Breast epithelium (tissue), 4 donors: ENCODE data around the gene TGM5. TPM values are rescaled to one million over a fixed set of nuclear protein-coding genes. Genes with fewer than 3 reads are reported as not detected.

ENCODE experiments used
- DNase-seq, 2 donors: peaks; one replicate each; pipeline ENCODE4 v3.0.0-alpha.2; 2019; ENCODE audit warnings: low spot score in 2 of 2
- H3K27ac ChIP-seq, 2 donors: fragments of 200-600 bp; sonication (generic) in 1 of 2; one replicate each; pipeline ENCODE4 v1.5.1; 2016 to 2019; ENCODE audit warnings: mild to moderate bottlenecking in 1 of 2
- H3K27me3 ChIP-seq, 2 donors: fragments of 200-600 bp; sonication (generic) in 1 of 2; one replicate each; pipeline versions ENCODE4 v1.5.1 to v1.6.0; 2017 to 2019; ENCODE audit warnings: control low read depth in 1 of 2, mild to moderate bottlenecking in 1 of 2
- H3K36me3 ChIP-seq: fragments of 200-600 bp; one replicate; pipeline ENCODE4 v1.5.1; 2019
- H3K4me1 ChIP-seq, 2 donors: fragments of 200-600 bp; sonication (generic); one replicate each; pipeline ENCODE4 v1.5.1; 2016 to 2019; ENCODE audit warnings: control low read depth in 1 of 2
- H3K4me3 ChIP-seq, 3 donors: fragments of 200-600 bp; sonication (generic); 1 replicate in 2 of 3; 2 replicates in 1 of 3; pipeline ENCODE4 v1.5.1; 2016 to 2019; ENCODE audit warnings: mild to moderate bottlenecking in 3 of 3, moderate library complexity in 2 of 3
- H3K9me3 ChIP-seq, 2 donors: fragments of 200-600 bp; sonication (generic) in 1 of 2; one replicate each; pipeline ENCODE4 v1.5.1; 2016 to 2019; ENCODE audit warnings: control low read depth in 1 of 2
- CTCF ChIP-seq, 3 donors: fragments of 450-650 bp; IDR thresholded peaks; one replicate each; pipeline ENCODE4 v1.5.1; 2016 to 2017; ENCODE audit warnings: antibody characterized with exemption in 3 of 3, mild to moderate bottlenecking in 3 of 3, moderate library complexity in 3 of 3
- POLR2A ChIP-seq: fragments of 450-650 bp; IDR thresholded peaks from one replicate; pipeline ENCODE4 v1.6.1; 2016; ENCODE audit warnings: antibody characterized with exemption, mild to moderate bottlenecking, moderate library complexity
- POLR2AphosphoS5 ChIP-seq, 3 donors: sonication (generic); formaldehyde crosslinking; IDR thresholded peaks; one replicate each; pipeline ENCODE4 v1.6.1; 2017; ENCODE audit warnings: antibody characterized with exemption in 3 of 3
- intact Hi-C: fragments of 100-400 bp; cut with DNase I; formaldehyde crosslinking; loops from one replicate; pipeline ENCODE4 v1.15.1; 2023; ENCODE audit warnings: low total_unique reads
- total RNA-seq, 3 donors: library from RNA; depleted of rRNA; stranded (reverse); fragments of >200 nt; gene quantifications; one replicate each; pipeline ENCODE4 v1.1.0, GENCODE V29; 2016

The TGM5 gene
- 1 to 10 TPM; 1.6 to 3.1 (median 2.7) TPM for total RNA-seq

- Histone ChIP-seq H3K27ac (peak within 1 kb of the TSS; percentile 83 to 84), H3K9me3 (no peaks in the 10 kb centered on the region), H3K4me3 (no peak within 1 kb of the TSS), H3K27me3 (no peaks in the 10 kb centered on the region), H3K36me3 (no peaks in the 10 kb centered on the region), H3K4me1 (peaks cover 0 to 7% of the 10 kb centered on the region in 2 donors)
- TF ChIP-seq CTCF (IDR thresholded peaks at IDR 0.05) = peak in 1 of 3 donors; percentile 10
- TF ChIP-seq POLR2A = no peak
- TF ChIP-seq POLR2AphosphoS5 (IDR thresholded peaks at IDR 0.05) = peak in 2 of 3 donors; percentile 11 to 62
- intact Hi-C loops = no loop called here
- peak in 1 of 2 donors; percentile 87 for DNase-seq
Observed at GRCh38 chr15:43266834-43267233, at the start of gene TGM5. TGM5 (minus strand) TSS chr15:43266928; CDS start chr15:43266849, 79 bp downstream.

- TF ChIP-seq CTCF (IDR thresholded peaks at IDR 0.05) (no peak), POLR2AphosphoS5 (IDR thresholded peaks at IDR 0.05) (no peak), POLR2A (no peak)
- Histone ChIP-seq H3K9me3 (no peaks in the 10 kb centered on the region), H3K27me3 (no peaks in the 10 kb centered on the region), H3K36me3 (no peaks in the 10 kb centered on the region), H3K27ac (no peak overlapping the region), H3K4me3 (no peak overlapping the region), H3K4me1 (no peaks in the 10 kb centered on the region)
- intact Hi-C loops = no loop called here
- no peak for DNase-seq
Observed at GRCh38 chr15:43314171-43314570, 47.4 kb upstream of the TGM5 start.

- Histone ChIP-seq H3K27me3 (no peaks in the 10 kb centered on the region), H3K27ac (no peak overlapping the region), H3K4me3 (no peak overlapping the region), H3K4me1 (no peaks in the 10 kb centered on the region), H3K36me3 (no peaks in the 10 kb centered on the region), H3K9me3 (no peaks in the 10 kb centered on the region)
- no peak for DNase-seq
- intact Hi-C loops = no loop called here
- no peak for TF ChIP-seq POLR2A
- no peak for TF ChIP-seq POLR2AphosphoS5 (IDR thresholded peaks at IDR 0.05)
- TF ChIP-seq CTCF (IDR thresholded peaks at IDR 0.05) = no peak
Observed at GRCh38 chr15:43312378-43312777, 45.6 kb upstream of the TGM5 start.

- DNase-seq = no peak
- TF ChIP-seq CTCF (IDR thresholded peaks at IDR 0.05) = no peak
- TF ChIP-seq POLR2AphosphoS5 (IDR thresholded peaks at IDR 0.05) = no peak
- no peak for TF ChIP-seq POLR2A
- Histone ChIP-seq H3K4me1 (no peaks in the 10 kb centered on the region), H3K4me3 (no peak within 1 kb of the TSS), H3K9me3 (no peaks in the 10 kb centered on the region), H3K36me3 (no peaks in the 10 kb centered on the region), H3K27me3 (no peaks in the 10 kb centered on the region), H3K27ac (no peak within 1 kb of the TSS)
- intact Hi-C loops = no loop called here
Observed at GRCh38 chr15:43302205-43302817, 35.6 kb upstream of the TGM5 start, which contains the start of gene TGM7. TGM7 (minus strand) TSS chr15:43302255.

GRCh38 chr15:43299884-43300283 lies 33.2 kb upstream of the TGM5 start:
- no peak for DNase-seq
- H3K36me3 ChIP-seq = no peaks in the 10 kb centered on the region
- no peaks in the 10 kb centered on the region for H3K9me3 ChIP-seq
- no peak overlapping the region for H3K4me3 ChIP-seq
- no peaks in the 10 kb centered on the region for H3K4me1 ChIP-seq
- H3K27ac ChIP-seq = no peak overlapping the region
- no peaks in the 10 kb centered on the region for H3K27me3 ChIP-seq
- TF ChIP-seq POLR2A (no peak), CTCF (IDR thresholded peaks at IDR 0.05) (no peak), POLR2AphosphoS5 (IDR thresholded peaks at IDR 0.05) (no peak)
- intact Hi-C loops = no loop called here
